ENCODE data around the gene TMEM52.

- TF ChIP-seq, protein P1, sequence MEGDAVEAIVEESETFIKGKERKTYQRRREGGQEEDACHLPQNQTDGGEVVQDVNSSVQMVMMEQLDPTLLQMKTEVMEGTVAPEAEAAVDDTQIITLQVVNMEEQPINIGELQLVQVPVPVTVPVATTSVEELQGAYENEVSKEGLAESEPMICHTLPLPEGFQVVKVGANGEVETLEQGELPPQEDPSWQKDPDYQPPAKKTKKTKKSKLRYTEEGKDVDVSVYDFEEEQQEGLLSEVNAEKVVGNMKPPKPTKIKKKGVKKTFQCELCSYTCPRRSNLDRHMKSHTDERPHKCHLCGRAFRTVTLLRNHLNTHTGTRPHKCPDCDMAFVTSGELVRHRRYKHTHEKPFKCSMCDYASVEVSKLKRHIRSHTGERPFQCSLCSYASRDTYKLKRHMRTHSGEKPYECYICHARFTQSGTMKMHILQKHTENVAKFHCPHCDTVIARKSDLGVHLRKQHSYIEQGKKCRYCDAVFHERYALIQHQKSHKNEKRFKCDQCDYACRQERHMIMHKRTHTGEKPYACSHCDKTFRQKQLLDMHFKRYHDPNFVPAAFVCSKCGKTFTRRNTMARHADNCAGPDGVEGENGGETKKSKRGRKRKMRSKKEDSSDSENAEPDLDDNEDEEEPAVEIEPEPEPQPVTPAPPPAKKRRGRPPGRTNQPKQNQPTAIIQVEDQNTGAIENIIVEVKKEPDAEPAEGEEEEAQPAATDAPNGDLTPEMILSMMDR (conservative IDR thresholded peaks at IDR 0.05 in 1 of 2, IDR thresholded peaks at IDR 0.05 in 1 of 2; ENCODE audit: extremely low read depth in 1 of 2, insufficient read depth in 1 of 2, low read depth in 1 of 2, low read length in 2 of 2) = no peak
- TF ChIP-seq EZH2 (IDR thresholded peaks at IDR 0.05; ENCODE audit: borderline replicate concordance, low read length) = no peak
Observed at GRCh38 chr1:1921901-1922701, 3.0 kb upstream of the TMEM52 start.
